ENCODE data around the gene DCAF5. TPM values are rescaled to one million over a fixed set of nuclear protein-coding genes. Genes with fewer than 3 reads are reported as not detected.
A peak's percentile ranks its signal among the peaks of the same experiment; 100 is the strongest.
"Not testable (repeated sequence)": the region's sequence is repeated elsewhere in the genome, so short reads cannot be mapped to it uniquely, and the experiment has no call there.

The DCAF5 gene, protein sequence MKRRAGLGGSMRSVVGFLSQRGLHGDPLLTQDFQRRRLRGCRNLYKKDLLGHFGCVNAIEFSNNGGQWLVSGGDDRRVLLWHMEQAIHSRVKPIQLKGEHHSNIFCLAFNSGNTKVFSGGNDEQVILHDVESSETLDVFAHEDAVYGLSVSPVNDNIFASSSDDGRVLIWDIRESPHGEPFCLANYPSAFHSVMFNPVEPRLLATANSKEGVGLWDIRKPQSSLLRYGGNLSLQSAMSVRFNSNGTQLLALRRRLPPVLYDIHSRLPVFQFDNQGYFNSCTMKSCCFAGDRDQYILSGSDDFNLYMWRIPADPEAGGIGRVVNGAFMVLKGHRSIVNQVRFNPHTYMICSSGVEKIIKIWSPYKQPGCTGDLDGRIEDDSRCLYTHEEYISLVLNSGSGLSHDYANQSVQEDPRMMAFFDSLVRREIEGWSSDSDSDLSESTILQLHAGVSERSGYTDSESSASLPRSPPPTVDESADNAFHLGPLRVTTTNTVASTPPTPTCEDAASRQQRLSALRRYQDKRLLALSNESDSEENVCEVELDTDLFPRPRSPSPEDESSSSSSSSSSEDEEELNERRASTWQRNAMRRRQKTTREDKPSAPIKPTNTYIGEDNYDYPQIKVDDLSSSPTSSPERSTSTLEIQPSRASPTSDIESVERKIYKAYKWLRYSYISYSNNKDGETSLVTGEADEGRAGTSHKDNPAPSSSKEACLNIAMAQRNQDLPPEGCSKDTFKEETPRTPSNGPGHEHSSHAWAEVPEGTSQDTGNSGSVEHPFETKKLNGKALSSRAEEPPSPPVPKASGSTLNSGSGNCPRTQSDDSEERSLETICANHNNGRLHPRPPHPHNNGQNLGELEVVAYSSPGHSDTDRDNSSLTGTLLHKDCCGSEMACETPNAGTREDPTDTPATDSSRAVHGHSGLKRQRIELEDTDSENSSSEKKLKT
- total RNA-seq = 53.4 TPM
- long read RNA-seq, full-length matches to known transcripts = 17 of 40 reads
- long read RNA-seq, partial matches to known transcripts = 3 of 40 reads
- long read RNA-seq, other reads (novel, unspliced or antisense) = 20 of 40 reads

DNA sequence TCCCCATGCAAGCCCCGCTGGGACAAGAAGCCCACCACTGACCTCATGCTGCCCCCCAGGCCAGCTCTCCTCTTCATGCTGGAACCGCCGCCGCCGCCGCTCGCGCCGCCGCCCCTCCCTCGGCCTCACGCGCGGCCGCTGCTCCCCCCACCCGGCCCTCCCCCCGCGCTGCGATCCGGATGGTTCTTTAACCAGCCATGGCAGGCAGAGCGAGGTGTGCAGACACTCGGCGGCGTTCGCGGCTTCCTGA lies at the start of gene DCAF5:
Gene DCAF5 (minus strand): TSS at position 218 of the 250 bp plus-strand sequence. CDS start 141 bp downstream, at position 77.
- DNase-seq (peak; percentile 96), ATAC-seq (ENCODE audit: poor library complexity) (no peak)
- intact Hi-C loops (cut with DNase I) = no loop called here

DNA sequence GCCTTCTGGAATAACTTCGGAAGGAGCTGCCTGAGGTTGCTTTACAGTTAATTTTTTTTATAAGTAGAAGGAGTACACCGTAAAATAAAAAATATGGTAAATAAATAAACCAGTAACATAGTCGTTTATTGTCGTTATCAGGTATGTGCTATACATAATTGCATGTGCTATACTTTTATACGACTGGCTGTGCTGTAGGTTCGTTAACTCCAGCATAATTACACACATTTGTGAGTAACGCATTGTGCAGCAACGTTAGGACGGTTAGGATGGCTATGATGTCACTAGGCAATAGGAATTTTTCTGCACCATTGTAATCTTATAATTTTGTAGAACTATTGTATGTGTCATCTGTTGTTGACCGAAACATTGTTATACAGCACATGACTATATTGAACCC lies 46.9 kb upstream of the DCAF5 start:
- ATAC-seq (ENCODE audit: poor library complexity) = no peak
- no peak for DNase-seq
- intact Hi-C loops (cut with DNase I) = no loop called here

DNA sequence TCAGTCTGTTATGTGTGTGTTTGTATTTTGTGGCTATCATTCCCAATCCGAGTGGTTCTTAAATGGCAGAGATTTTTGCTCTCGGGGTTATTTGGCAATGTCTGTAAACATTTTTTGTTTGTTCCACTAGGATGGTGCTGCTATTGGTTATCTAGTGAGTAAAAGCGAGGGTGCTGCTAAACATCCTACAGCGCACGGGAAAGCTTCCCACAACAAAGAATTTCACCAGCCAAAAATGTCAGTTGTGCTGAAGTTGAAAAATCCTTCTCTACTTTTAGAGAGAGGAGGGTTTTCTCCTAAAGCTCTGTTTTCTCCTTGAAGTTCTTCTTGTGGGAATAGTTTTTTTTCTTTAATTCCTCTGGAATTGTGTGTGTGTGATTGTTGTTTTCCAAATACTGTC lies 40.8 kb upstream of the DCAF5 start:
- intact Hi-C loops (cut with DNase I) = no loop called here

DNA sequence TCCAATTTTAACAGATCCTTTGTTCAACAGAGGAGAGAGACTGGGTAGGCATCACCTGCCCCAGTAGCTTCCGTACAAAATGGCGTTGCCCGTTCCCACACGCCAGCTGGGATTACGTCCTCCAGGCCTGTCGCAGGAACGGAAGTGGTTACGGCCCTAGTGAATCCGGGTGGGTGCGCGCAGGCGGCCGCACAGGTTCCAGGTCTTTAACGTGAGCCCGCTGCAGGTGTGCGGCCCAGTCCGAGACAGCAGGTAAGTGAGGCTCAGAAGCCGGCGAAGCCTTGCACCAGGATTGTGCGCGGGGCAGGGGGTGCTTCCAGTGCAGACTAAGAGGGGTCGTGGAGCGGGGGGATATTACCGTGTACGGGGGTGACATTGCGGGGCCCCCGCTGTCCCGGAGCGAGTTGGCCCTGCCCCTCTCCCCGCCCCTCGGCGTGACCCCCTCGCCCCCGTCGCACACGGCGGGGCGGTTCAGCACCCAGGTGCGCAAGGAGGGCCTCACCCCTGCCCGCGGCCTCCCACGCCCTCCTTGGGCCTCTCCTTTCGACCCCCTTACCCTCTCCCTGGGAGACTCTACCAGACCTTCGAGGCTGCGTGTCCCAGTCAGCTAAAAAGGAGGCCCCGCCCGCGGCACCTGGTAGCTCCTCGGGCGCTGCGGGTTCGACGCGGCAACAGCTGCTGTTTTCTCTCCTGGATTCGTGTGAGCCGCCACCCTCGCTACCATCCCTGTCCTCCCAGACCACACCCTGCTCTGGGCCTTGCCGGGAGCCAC lies 38.6 kb upstream of the DCAF5 start, which contains the start of gene EXD2:
Gene EXD2 (plus strand): TSS at position 159 of the 772 bp plus-strand sequence. CDS start 17,973 bp downstream, outside the sequence.
- DNase-seq = peak; percentile 90
- ATAC-seq (ENCODE audit: poor library complexity) = peak; percentile 99
- intact Hi-C loops (cut with DNase I) = no loop called here

More for the DNA sequence above, 40.8 kb upstream of the DCAF5 start:
- DNase-seq = no peak
- no peak for ATAC-seq (ENCODE audit: poor library complexity)

DNA sequence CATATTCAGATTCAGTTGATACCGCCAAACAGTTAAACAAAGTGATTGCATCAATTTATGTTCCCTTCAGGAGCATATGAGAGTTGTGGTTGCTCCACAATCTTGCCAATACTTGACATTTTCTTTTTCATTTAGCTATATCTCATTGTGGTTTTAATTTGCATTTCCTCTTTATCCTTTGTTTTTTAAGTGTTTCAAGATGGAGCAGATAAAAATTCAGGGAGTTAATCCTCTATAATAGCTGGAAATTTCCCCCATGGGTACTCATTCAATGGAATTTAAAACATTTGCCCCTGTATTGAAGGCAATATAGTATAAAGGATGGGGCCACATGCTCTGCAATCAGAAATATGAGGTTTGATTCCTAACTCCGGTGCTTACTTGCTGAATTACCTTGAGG lies 37.3 kb upstream of the DCAF5 start:
- intact Hi-C loops (cut with DNase I) = no loop called here
- no peak for DNase-seq
- ATAC-seq (ENCODE audit: poor library complexity) = no peak

DNA sequence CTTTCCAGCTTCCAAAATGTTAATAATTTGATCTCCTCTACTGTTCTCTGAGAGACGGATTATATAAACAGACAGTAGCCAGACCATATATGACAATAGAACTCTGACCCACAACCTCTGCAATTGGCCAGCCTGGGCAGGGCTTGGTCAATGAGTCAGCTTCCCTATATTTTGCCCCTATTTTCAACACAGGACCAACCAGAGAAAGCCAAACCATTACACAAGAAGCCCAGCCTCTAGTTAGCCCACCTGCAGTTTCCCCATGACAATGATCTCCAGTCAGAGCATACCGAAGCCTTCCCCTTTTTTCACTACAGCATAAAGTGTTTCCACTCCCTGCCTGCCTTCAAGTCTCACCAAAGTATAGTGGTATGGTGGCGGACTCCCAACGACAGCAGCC lies 30.8 kb upstream of the DCAF5 start:
- ATAC-seq (ENCODE audit: poor library complexity) = no peak
- intact Hi-C loops (cut with DNase I) = no loop called here
- DNase-seq = no peak

DNA sequence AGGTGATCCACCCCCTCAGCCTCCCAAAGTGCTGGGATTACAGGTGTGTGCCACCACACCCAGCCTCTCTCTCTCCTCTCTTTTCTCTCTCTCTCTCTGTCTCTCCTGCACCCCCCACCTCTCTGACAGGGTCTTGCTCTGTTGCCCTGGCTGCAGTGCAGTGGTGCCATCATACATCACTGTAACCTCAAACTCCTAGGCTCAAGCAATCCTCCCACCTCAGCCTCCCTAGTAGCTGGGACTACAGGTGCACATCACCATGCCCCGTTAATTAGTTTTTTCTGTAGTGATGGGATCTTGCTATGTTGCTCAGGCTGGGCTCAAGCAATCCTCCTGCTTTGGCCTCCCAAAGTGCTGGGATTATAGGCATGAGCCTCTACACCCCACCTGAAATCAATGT lies 29.7 kb upstream of the DCAF5 start:
- intact Hi-C loops (cut with DNase I); ATAC-seq (ENCODE audit: poor library complexity); DNase-seq: not testable (repeated sequence)

DNA sequence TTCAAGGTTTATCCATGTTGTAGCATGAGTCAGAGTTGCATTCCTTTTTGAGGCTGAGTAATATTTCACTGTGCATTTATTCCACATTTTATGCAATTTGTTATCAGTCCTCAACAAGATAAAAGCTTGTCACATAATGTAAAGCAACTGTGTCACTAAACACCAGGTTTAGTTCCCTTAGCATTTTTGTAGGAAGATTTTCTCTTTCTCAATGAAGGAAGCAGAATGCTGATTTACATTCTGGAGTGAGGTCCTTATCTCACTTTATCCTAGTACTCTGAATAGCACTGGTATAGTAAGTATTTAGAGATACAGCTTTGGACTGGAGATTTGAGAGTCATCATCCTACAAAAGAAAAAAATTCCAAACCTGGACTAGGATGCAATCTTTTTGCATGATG lies 28.6 kb upstream of the DCAF5 start:
- no peak for ATAC-seq (ENCODE audit: poor library complexity)
- no peak for DNase-seq
- intact Hi-C loops (cut with DNase I) = no loop called here

DNA sequence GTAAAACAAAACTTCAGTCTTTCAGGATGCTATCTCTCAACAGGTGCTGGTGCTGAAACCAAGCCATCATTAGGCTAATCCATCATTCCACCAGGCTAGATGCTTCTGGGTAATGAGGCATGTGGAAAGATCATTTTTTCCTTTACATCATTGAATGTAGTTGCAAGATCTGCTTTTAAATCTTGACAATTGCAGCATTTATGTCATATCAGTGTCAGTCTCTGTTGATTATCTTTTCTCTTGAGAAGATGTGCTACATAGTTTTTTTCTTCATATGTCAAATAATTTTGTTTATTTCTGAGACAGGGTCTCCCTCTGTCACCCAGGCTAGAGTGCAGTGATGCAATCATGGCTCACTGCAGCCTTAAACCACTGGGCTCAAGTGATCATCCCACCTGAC lies 22.2 kb upstream of the DCAF5 start:
- intact Hi-C loops (cut with DNase I) = no loop called here

DNA sequence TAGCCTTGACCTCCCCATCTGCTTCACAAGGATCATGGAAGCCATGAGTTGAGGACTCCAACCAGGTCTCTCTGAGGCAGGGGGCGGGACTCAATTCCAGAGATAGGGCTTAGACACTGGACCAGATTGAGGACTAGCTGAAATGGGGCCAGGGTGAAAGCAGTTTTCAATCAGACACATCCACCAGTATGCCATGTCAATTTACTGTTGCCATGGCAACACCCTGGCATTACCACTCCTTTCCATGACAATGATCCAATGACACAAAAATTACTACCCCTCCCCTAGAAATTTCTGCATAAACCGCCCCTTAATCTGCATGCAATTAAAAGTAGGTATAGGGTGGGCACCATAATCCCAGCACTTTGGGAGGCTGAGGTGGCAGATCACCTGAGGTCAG lies 18.6 kb upstream of the DCAF5 start:
- no peak for DNase-seq
- intact Hi-C loops (cut with DNase I) = no loop called here
- no peak for ATAC-seq (ENCODE audit: poor library complexity)

More for the DNA sequence above, 22.2 kb upstream of the DCAF5 start:
- no peak for DNase-seq
- no peak for ATAC-seq (ENCODE audit: poor library complexity)

DNA sequence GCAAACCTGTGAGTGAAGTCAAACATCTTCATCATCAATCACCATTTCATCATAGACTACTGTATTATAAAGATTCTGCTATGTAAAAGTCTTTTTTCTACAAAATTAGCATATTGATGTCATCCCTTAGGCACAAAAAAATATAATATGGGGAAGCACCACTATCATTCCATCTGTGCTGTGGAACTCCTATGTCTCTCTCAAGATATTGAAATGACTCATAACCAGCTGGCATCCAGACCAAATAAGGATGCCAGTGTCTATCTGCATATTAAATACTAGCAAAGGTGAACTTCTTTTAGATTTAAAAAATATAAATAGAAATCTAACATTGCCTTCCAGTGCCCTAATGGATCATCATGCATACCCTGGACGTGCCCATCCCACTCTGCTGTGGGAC lies 17.9 kb upstream of the DCAF5 start:
- no peak for DNase-seq
- no peak for ATAC-seq (ENCODE audit: poor library complexity)
- intact Hi-C loops (cut with DNase I) = no loop called here

DNA sequence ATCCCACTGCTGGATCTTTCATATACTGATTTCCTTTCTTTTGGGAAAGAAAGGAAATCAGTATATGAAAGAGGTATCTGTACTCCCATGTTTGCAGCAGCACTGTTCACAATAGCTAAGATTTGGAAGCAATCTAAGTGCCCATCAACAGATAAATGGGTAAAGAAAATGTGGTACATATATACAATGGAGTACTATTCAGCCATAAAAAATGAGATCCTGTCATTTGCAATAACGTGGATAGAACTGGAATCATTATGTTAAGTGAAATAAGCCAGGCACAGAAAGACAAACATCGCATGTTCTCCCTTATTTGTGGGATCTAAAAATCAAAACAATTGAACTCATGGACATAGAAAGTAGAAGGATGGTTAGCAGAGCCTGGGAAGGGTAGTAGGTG lies 12.9 kb upstream of the DCAF5 start:
- ATAC-seq (ENCODE audit: poor library complexity); intact Hi-C loops (cut with DNase I); DNase-seq: not testable (repeated sequence)

DNA sequence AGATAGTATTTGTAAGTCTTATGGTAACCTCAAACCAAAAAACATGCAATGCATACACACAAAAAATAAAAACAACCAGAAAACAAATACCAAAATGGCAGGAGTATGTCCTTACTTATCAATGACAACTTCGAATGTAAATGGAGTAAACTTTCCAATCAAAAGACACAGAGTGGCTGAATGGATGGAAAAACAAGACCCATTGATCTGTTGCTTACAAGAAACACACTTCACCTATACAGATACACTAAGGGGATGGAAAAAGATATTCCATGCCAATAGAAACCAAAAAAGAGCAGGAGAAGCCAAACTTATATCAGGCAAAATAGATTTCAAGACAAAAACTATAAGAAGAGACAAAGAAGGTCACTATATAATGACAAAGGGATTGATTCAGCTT lies 8.7 kb upstream of the DCAF5 start:
- ATAC-seq (ENCODE audit: poor library complexity) (no peak), DNase-seq (no peak)
- intact Hi-C loops (cut with DNase I) = no loop called here

DNA sequence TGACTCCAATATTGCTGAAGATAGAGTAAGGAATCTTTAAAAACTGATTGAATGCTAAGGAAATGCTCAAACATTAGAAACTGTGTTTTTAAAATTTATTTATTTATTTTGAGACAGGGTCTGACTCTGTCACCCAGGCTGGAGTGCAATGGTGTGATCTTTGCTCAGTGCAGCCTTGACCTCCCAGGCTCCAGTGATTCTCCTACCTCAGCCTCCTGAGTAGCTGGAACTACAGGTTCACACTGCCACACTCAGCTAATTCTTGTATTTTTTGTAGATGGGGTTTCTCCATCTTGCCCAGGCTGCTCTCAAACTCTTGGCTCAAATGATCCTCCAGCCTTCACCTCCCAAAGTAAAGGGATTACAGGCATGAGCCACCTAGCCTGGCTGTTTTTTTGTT lies 3.3 kb upstream of the DCAF5 start:
- intact Hi-C loops (cut with DNase I) = no loop called here
- ATAC-seq (ENCODE audit: poor library complexity) = no peak

DNA sequence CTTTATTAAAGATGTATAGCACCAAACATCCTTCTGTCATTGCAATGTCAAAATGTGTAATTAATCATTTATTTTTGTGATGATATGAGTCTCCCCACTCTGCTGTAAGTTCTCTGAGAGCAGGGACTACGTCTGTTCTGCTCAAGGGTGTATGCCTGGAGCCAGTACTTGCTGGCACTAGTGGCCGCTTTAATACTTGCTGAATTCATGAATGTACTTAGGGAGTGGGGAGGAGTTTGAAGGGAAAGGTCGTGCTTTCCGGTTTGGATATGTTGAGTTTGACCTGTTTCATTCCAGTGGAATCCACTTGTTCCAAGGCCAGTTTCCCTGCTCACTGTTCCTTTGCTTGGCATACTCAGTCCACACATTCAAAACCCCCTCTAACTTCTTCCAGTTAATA lies 1.9 kb upstream of the DCAF5 start:
- intact Hi-C loops (cut with DNase I) = no loop called here
- DNase-seq (no peak), ATAC-seq (ENCODE audit: poor library complexity) (no peak)

More for the DNA sequence above, 3.3 kb upstream of the DCAF5 start:
- no peak for DNase-seq

DNA sequence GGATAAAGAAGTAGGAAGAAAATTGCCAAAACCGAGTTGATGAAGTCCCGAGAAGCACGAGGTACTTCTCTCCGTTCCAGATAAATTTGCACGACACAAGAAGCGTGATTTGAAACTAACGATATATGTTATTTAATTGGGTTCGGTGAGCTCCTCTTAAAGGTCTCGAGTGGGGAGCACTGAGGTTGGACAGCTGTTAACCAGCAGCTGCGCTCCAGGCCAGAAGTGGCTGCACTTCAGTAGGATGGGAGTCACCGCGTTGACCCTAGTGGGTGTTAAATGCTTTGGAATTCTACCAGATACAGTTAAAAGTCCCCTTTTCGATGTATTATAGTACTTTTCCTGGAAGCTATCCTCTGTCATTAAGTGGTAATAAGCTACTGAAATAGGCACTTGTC lies 953 bp upstream of the DCAF5 start:
- peak; percentile 55 for DNase-seq
- intact Hi-C loops (cut with DNase I) = no loop called here
- ATAC-seq (ENCODE audit: poor library complexity) = no peak

DNA sequence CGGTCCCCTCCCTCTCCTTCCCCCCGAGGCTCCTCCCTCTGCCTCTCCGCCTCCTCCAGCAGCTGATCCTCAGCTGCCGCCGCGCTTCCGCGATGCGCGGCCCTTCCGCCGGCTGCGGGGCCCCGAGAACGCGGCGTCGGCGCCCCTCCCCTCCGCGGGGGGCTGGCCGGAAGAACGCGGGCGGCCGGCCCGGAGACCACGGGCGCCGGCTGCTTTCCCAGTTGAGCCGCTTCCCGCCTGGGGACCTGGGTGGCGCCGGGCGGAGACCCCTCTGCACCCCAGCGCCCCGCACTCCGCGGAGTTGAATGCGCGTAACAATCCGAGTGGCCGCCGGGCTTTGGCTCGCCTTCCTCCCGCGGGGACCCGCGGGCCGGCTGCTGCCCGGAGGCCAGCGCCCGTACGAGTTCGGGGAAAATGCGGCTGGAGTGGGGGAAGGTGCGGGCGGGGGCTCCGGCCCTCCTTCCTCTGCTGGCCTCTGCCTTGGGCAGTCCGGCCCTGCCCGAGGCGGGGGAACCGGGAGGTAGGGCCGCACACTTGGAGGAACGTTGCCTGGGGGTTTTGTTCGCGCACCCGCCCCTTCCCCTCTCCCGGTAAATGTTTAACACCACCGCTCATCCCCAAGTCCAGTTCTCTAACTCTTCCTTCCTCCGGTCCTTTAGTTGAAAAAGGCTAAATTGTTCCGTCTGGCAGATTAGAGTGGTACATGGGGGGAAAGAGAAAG lies 393 bp upstream of the DCAF5 start:
- peak; percentile 92 for ATAC-seq (ENCODE audit: poor library complexity)
- intact Hi-C loops (cut with DNase I) = no loop called here
- no peak for DNase-seq

DNA sequence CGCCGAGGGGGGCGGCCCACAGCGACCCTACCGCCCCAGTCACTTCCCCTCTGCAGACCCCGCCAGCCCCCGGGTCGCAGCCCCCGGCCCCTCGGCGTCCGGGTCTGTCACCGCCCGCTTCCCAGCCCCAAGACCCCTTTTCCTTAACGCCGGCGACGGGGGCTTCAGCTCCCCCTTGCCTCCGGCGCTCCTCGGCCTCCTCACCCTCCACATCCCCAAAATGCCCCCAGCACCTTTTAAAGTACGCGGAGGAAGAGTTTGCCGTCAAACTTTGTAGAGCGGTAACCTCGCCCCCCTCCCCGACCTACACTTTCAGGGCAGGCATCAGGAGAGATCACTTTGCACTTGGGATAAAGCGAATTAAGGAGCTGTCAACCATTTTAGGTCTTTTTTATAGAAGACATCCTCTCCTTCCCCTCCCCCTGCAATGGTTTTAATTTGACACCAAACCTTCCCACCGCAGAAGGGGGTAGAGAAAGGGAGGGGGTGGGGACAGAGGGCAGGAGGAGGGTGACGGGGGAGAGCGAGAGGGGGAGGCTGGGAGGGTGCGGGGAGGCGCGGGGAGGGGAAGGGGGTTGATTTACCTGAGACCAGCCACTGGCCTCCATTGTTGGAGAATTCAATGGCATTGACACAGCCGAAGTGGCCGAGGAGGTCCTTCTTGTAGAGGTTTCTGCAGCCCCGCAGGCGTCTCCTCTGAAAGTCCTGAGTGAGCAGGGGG lies 578 bp downstream of the DCAF5 start:
- DNase-seq = no peak
- intact Hi-C loops (cut with DNase I) = no loop called here
- ATAC-seq (ENCODE audit: poor library complexity) = peak; percentile 38

Data from Right ventricle myocardium superior (tissue), 1 donor.